MG63 (cell line): ENCODE measurements around the gene NUDT4. TPM values are rescaled to one million over a fixed set of nuclear protein-coding genes. Genes with fewer than 3 reads are reported as not detected.
A peak's percentile ranks its signal among the peaks of the same experiment; 100 is the strongest.

Source experiments
- DNase-seq: peaks from one replicate; pipeline ENCODE4 v3.0.0-alpha.2; 2020
- H3K27me3 ChIP-seq: fragments of 250-450 bp; sonication (Bioruptor Pico); 2 replicates; pipeline ENCODE4 v1.5.1; 2020; ENCODE audit warnings: mild to moderate bottlenecking, moderate library complexity
- H3K36me3 ChIP-seq: fragments of 250-450 bp; sonication (Bioruptor Pico); 2 replicates; pipeline ENCODE4 v1.5.1; 2020; ENCODE audit warnings: mild to moderate bottlenecking, moderate library complexity
- H3K4me3 ChIP-seq: fragments of 250-450 bp; sonication (Bioruptor Pico); 2 replicates; pipeline ENCODE4 v1.5.1; 2020; ENCODE audit warnings: mild to moderate bottlenecking, moderate library complexity
- H3K9me3 ChIP-seq: fragments of 250-450 bp; sonication (Bioruptor Pico); 2 replicates; pipeline ENCODE4 v1.5.1; 2020; ENCODE audit warnings: mild to moderate bottlenecking, moderate library complexity
- total RNA-seq: library from RNA; depleted of rRNA; stranded (reverse); fragments of >200 nt; shearing (Covaris generic); gene quantifications from 2 replicates; pipeline ENCODE4 v1.2.3, GENCODE V29; 2014; ENCODE audit warnings: low replicate concordance; rRNA removed

Gene NUDT4
- total RNA-seq: 45.9 and 53.3 TPM in 2 replicates

- no peaks in the 10 kb centered on the region for H3K27me3 ChIP-seq
Observed at GRCh38 chr12:93377252-93378195, at the start of gene NUDT4. TSS of gene NUDT4 (plus strand) at chr12:93377925. CDS start at chr12:93378323, 398 bp downstream.

GRCh38 chr12:93333054-93333453 is 44.7 kb upstream of the NUDT4 start:
- H3K4me3 ChIP-seq: no peak overlapping the region
- no peaks in the 10 kb centered on the region for H3K27me3 ChIP-seq
- DNase-seq: no peak

More at GRCh38 chr12:93377252-93378195, at the start of gene NUDT4:
- H3K4me3 ChIP-seq: peak within 1 kb of the TSS; percentile 95
- peak; percentile 95 for DNase-seq
- H3K36me3 ChIP-seq: peaks cover 12% of the 10 kb centered on the region
- H3K9me3 ChIP-seq: no peaks in the 10 kb centered on the region

GRCh38 chr12:93333828-93334227 is 43.9 kb upstream of the NUDT4 start:
- DNase-seq: no peak
- Histone ChIP-seq H3K9me3 (no peaks in the 10 kb centered on the region), H3K36me3 (no peaks in the 10 kb centered on the region), H3K27me3 (no peaks in the 10 kb centered on the region), H3K4me3 (no peak overlapping the region)

More at GRCh38 chr12:93333054-93333453, 44.7 kb upstream of the NUDT4 start:
- Histone ChIP-seq H3K36me3 (no peaks in the 10 kb centered on the region), H3K9me3 (no peaks in the 10 kb centered on the region)

- no peak for DNase-seq
- no peaks in the 10 kb centered on the region for H3K36me3 ChIP-seq
Observed at GRCh38 chr12:93335603-93336162, 42.0 kb upstream of the NUDT4 start.

GRCh38 chr12:93336291-93336741 is 41.4 kb upstream of the NUDT4 start:
- DNase-seq: no peak
- Histone ChIP-seq H3K27me3 (no peaks in the 10 kb centered on the region), H3K9me3 (no peaks in the 10 kb centered on the region), H3K4me3 (no peak overlapping the region), H3K36me3 (no peaks in the 10 kb centered on the region)

More at GRCh38 chr12:93335603-93336162, 42.0 kb upstream of the NUDT4 start:
- Histone ChIP-seq H3K27me3 (no peaks in the 10 kb centered on the region), H3K9me3 (no peaks in the 10 kb centered on the region), H3K4me3 (no peak overlapping the region)

- Histone ChIP-seq H3K4me3 (no peak overlapping the region), H3K36me3 (no peaks in the 10 kb centered on the region), H3K27me3 (no peaks in the 10 kb centered on the region), H3K9me3 (no peaks in the 10 kb centered on the region)
- no peak for DNase-seq
Observed at GRCh38 chr12:93338598-93338997, 39.1 kb upstream of the NUDT4 start.

- Histone ChIP-seq H3K36me3 (no peaks in the 10 kb centered on the region), H3K4me3 (no peak overlapping the region), H3K9me3 (no peaks in the 10 kb centered on the region), H3K27me3 (no peaks in the 10 kb centered on the region)
- no peak for DNase-seq
Observed at GRCh38 chr12:93339695-93340094, 38.0 kb upstream of the NUDT4 start.

- H3K4me3 ChIP-seq: no peak overlapping the region
- H3K36me3 ChIP-seq: no peaks in the 10 kb centered on the region
- no peaks in the 10 kb centered on the region for H3K9me3 ChIP-seq
- DNase-seq: no peak
- H3K27me3 ChIP-seq: no peaks in the 10 kb centered on the region
Observed at GRCh38 chr12:93341409-93342049, 36.2 kb upstream of the NUDT4 start.

GRCh38 chr12:93347054-93347785 is 30.5 kb upstream of the NUDT4 start:
- no peak for DNase-seq
- no peaks in the 10 kb centered on the region for H3K9me3 ChIP-seq
- no peaks in the 10 kb centered on the region for H3K27me3 ChIP-seq
- H3K36me3 ChIP-seq: no peaks in the 10 kb centered on the region
- no peak overlapping the region for H3K4me3 ChIP-seq

GRCh38 chr12:93348575-93349435 is 28.9 kb upstream of the NUDT4 start:
- Histone ChIP-seq H3K9me3 (no peaks in the 10 kb centered on the region), H3K36me3 (no peaks in the 10 kb centered on the region), H3K27me3 (no peaks in the 10 kb centered on the region), H3K4me3 (no peak overlapping the region)
- no peak for DNase-seq

- H3K4me3 ChIP-seq: no peak overlapping the region
- H3K36me3 ChIP-seq: no peaks in the 10 kb centered on the region
- no peaks in the 10 kb centered on the region for H3K27me3 ChIP-seq
- H3K9me3 ChIP-seq: no peaks in the 10 kb centered on the region
- no peak for DNase-seq
Observed at GRCh38 chr12:93351726-93352125, 26.0 kb upstream of the NUDT4 start.

- DNase-seq: no peak
- Histone ChIP-seq H3K27me3 (no peaks in the 10 kb centered on the region), H3K4me3 (no peak overlapping the region), H3K9me3 (no peaks in the 10 kb centered on the region), H3K36me3 (no peaks in the 10 kb centered on the region)
Observed at GRCh38 chr12:93352321-93352720, 25.4 kb upstream of the NUDT4 start.

- DNase-seq: no peak
- Histone ChIP-seq H3K36me3 (no peaks in the 10 kb centered on the region), H3K4me3 (no peak overlapping the region), H3K9me3 (no peaks in the 10 kb centered on the region), H3K27me3 (no peaks in the 10 kb centered on the region)
Observed at GRCh38 chr12:93356214-93356613, 21.5 kb upstream of the NUDT4 start.

GRCh38 chr12:93358058-93358457 is 19.7 kb upstream of the NUDT4 start:
- DNase-seq: no peak
- Histone ChIP-seq H3K4me3 (no peak overlapping the region), H3K9me3 (no peaks in the 10 kb centered on the region), H3K36me3 (no peaks in the 10 kb centered on the region), H3K27me3 (no peaks in the 10 kb centered on the region)

- no peaks in the 10 kb centered on the region for H3K27me3 ChIP-seq
- H3K4me3 ChIP-seq: no peak overlapping the region
- no peaks in the 10 kb centered on the region for H3K9me3 ChIP-seq
- H3K36me3 ChIP-seq: no peaks in the 10 kb centered on the region
- no peak for DNase-seq
Observed at GRCh38 chr12:93358821-93359220, 18.9 kb upstream of the NUDT4 start.

GRCh38 chr12:93360688-93361087 is 17.0 kb upstream of the NUDT4 start:
- H3K27me3 ChIP-seq: no peaks in the 10 kb centered on the region
- H3K36me3 ChIP-seq: no peaks in the 10 kb centered on the region
- DNase-seq: no peak
- no peaks in the 10 kb centered on the region for H3K9me3 ChIP-seq
- no peak overlapping the region for H3K4me3 ChIP-seq
